GM18951 (cell line): ENCODE measurements around the gene DNAJC4.
"Not testable (repeated sequence)": the region's sequence is repeated elsewhere in the genome, so short reads cannot be mapped to it uniquely, and the experiment has no call there.

Experiments
- POLR2A ChIP-seq: IDR thresholded peaks from 4 replicates; pipeline ENCODE4 v1.6.1; 2011; ENCODE audit warnings: mild to moderate bottlenecking; ENCODE audit not compliant: insufficient read length, insufficient read depth; ENCODE audit errors: extremely low read depth
- in situ Hi-C: fragments of 300-500 bp; cut with MboI; formaldehyde crosslinking; loops from one replicate; pipeline ENCODE4 v1.12.0; 2022; ENCODE audit warnings: low sequenced_read_pairs, mixed read lengths, inconsistent platforms; ENCODE audit not compliant: unreplicated experiment

Gene DNAJC4

DNA sequence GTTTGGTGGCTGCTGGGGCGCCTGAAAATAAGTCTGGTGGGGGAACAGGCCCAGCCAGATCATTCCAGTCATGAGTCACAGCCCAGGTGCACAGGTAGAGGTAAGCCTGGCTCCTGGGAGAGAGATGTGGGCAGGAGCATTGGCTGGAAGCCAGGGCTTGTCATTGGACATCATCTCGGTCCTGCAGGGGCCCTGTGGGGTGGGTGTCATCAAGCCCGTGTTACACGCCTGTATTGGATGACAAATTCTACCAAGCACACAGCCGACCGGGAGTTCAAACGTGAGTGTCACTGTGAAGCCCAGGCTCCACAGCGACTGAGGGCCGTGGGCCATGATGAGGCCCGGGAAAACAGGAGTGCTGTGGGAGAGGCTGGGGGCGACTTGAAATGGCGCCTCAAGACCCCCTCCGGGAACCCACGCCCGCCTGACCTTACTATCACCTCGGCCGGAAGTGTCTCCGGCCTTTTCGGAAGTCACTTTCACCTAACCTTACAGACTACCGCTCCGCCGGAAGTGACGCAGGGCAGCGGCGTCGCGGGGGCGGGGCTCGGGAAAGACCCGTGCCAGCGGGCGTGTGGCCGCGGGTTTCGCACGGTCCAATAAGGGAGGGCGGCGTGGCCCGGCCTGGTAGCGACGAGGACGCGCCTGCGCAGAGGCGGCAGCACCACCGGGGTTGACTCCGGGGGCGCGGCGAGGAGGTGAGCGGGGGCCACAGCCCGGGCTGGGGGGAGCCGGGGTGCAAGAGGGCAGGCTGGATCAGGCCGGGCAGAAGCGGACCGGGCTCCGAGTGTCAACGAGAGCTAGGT lies 10.3 kb downstream of the DNAJC4 start, which contains the start of gene FKBP2:
Gene FKBP2, plus strand, starts transcription at position 661 of the 806 bp plus-strand sequence. CDS start 1,293 bp downstream, outside the sequence.
- peak; percentile 82 for TF ChIP-seq POLR2A
- in situ Hi-C loops = no loop called here

GRCh38 chr11:64241241-64241490 lies 10.8 kb downstream of the DNAJC4 start:
- TF ChIP-seq POLR2A = no peak
- in situ Hi-C loops = no loop called here

- TF ChIP-seq POLR2A = peak; percentile 70
- in situ Hi-C loops = no loop called here
Measured at GRCh38 chr11:64241491-64242374, 11.4 kb downstream of the DNAJC4 start.

GRCh38 chr11:64243236-64243854 lies 13.0 kb downstream of the DNAJC4 start:
- in situ Hi-C loops = no loop called here
- TF ChIP-seq POLR2A = no peak

DNA sequence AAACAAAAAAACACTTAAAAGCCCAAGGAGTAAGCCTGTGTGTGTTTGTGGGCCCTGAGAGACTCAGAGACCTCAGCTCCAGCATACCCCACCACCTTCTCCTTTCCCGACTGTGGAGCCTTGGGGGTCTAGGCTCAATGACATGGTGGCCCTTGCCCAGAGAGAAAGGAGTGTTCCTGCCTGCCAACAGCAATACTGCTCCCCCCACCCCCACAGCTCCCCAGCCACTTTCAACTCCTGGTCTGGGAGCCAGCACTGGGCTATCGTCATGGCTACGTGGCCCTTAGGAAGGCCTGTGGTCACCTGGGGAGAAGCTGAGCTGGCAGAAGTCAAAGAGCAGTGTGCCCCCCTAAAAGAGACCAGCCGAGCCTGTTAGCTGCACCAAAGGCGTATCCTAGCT lies 13.8 kb downstream of the DNAJC4 start:
- peak; percentile 19 for TF ChIP-seq POLR2A
- in situ Hi-C loops = no loop called here

- in situ Hi-C loops = no loop called here
- no peak for TF ChIP-seq POLR2A
Measured at GRCh38 chr11:64244966-64245365, 14.6 kb downstream of the DNAJC4 start.

- TF ChIP-seq POLR2A = no peak
- in situ Hi-C loops = no loop called here
Measured at GRCh38 chr11:64245401-64245796, 15.1 kb downstream of the DNAJC4 start.

- in situ Hi-C loops = no loop called here
- TF ChIP-seq POLR2A = no peak
Measured at GRCh38 chr11:64245797-64246620, 15.7 kb downstream of the DNAJC4 start.

DNA sequence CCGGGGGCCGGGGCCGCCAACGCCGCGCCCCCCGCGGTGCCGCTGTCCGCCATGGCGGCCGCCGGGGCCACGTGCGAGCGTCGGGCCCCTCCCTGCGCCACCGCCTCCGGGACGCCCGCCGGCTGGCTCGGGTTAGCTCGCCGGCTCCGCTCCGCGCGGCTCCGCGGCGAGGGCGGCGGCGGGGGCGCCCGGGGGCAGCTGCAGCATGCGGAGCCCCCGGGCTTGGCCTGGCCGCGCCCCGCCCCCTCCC lies 16.2 kb downstream of the DNAJC4 start:
- in situ Hi-C loops = not testable (repeated sequence)
- TF ChIP-seq POLR2A = peak; percentile 42

DNA sequence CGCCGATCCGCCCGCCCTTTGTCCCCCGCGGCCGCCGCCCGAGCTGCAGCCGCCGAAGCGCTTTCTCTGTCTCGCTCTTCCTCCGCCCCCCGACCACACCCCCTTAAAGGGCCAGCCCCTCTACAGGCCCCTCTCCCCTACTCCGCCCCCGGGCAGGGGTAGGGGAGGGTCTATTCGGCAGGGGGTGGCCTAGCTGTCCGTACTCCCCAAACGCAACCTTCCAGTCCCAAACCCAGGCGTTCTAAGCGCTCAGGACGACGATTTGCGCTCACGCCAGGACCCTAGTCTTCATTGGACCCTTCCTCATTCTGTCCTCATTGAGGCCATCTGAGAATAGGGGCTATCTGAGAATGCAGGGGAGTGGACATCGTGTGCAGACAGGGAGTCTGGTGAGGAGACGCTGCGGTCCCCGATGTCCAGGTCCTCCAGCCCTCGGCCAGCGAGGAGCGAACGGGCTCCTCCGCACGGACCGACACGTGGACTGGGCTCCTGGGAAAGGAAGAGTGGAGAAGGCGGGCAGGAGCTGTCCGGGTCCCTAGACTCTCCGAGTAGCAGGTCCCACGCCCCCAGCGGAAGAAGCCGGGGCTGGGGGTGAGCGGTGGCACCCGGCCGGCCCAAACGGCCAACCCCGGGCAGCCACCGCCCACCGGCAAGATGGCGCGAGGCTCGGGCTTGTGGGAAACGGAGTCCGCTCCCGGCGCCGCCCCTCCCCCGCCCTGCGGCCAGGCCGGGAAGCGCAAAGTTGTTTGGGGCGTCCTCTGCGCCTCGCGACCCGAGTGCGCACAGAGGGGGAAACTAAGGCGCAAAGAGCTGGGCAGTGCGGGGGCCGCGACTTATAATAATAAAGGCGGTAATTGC lies 16.8 kb downstream of the DNAJC4 start, which contains the start of gene PPP1R14B:
Gene PPP1R14B, minus strand, starts transcription at position 73 of the 858 bp plus-strand sequence. CDS start 270 bp downstream, outside the sequence.
- in situ Hi-C loops = no loop called here

DNA sequence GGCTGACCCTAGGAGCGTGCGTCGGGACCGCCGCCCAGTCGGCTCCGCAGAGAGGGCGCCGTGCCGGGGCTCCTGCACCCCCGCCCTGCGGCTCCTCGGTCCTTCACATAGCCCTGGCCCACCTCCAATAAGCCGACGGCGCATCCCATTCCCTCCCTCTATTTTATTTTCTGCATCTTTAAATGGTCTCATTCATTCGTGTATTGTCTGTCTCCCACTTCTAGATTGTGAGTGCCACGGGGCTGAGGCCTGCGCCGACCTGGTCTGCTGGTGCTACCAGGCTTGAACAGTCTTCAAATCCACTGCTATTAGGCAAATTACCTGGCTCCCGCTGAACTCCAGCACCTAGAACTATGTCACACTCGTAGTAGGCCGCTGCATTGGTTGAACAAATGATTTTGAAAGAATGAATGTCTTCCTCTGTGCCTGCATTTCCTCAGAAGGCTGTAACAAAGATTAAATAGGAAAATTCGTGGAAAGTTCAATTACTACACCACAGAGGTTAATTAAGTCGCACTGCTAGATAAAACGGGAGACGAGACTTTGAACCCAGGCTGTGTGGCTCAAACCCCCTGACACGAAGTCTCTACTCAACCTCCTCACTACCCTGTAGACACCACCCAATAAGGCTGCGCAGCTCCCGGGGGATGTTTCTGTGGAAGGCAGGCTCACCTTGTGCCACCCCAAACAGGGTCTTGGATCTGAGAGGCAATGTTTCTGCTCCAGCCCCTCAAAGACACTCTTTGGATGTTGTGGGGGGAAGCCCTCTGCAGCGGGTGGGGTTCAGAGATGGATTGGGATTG lies 17.6 kb downstream of the DNAJC4 start:
- TF ChIP-seq POLR2A = no peak
- in situ Hi-C loops = no loop called here

More for the DNA sequence above, 16.8 kb downstream of the DNAJC4 start, which contains the start of gene PPP1R14B:
- no peak for TF ChIP-seq POLR2A
